Esophagus muscularis mucosa (tissue), 3 donors: Measurements from ENCODE around the gene GARRE1.

Experiments used
- CTCF ChIP-seq, 3 experiments: fragments of 200-600 bp in 2 of 3; fragments of 450-650 bp in 1 of 3; sonication (generic) in 2 of 3; IDR thresholded peaks; one replicate each; pipeline ENCODE4 v1.5.1; 2017 to 2019; ENCODE audit warnings: antibody characterized with exemption in 3 of 3, mild to moderate bottlenecking in 2 of 3, moderate library complexity in 1 of 3
- POLR2A ChIP-seq: fragments of 450-650 bp; IDR thresholded peaks from one replicate; pipeline ENCODE4 v1.6.1; 2017; ENCODE audit warnings: antibody characterized with exemption, moderate library complexity, mild to moderate bottlenecking, low read depth

DNA sequence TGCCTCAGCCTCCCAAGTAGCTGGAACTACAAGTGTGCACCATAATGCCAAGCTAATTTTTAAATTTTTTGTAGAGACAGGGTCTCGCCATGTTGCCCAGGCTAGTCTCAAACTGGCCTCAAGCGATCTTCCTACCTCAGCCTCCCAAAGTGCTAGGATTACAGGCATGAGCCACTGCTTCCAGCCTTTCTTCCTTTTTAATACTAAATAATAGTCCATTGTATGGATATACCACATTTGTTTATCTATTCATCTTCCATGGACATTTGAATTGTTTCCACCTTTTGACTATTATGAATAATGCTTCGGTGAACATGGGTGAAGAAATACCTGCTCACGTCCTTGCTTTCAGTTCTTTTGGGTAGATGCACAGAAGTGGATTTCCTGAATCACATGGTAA lies 24.4 kb downstream of the GARRE1 start:
- TF ChIP-seq POLR2A: no peak
- no peak for TF ChIP-seq CTCF (IDR thresholded peaks at IDR 0.05)
